Liver (tissue), 9 donors: Measurements from ENCODE around the gene CDKN2B-AS1. TPM values are rescaled to one million over a fixed set of nuclear protein-coding genes. Genes with fewer than 3 reads are reported as not detected.

ENCODE experiments used
- DNase-seq: peaks from one replicate; pipeline ENCODE4 v3.0.0-alpha.2; 2017; ENCODE audit warnings: low spot score
- H3K27ac ChIP-seq, 2 donors: one replicate each; pipeline ENCODE4 v1.7.0; 2013; ENCODE audit warnings: inconsistent platforms in 2 of 2, low read length in 2 of 2, control low read depth in 1 of 2, low read depth in 1 of 2, mild to moderate bottlenecking in 1 of 2
- H3K27me3 ChIP-seq, 4 donors: one replicate each; pipeline versions ENCODE4 v1.6.1 to v1.7.0; 2013; ENCODE audit warnings: low read length in 3 of 4, inconsistent platforms in 1 of 4, mild to moderate bottlenecking in 1 of 4, moderate library complexity in 1 of 4; ENCODE audit not compliant: control insufficient read depth in 4 of 4, insufficient read depth in 4 of 4
- H3K36me3 ChIP-seq, 4 donors: one replicate each; pipeline versions ENCODE4 v1.6.1 to v1.7.0; 2013; ENCODE audit warnings: low read length in 3 of 4, mild to moderate bottlenecking in 3 of 4, low read depth in 1 of 4, moderate library complexity in 1 of 4; ENCODE audit not compliant: control insufficient read depth in 4 of 4, insufficient read depth in 3 of 4
- H3K4me1 ChIP-seq, 4 donors: one replicate each; pipeline versions ENCODE4 v1.6.1 to v1.7.0; 2013; ENCODE audit warnings: low read length in 3 of 4, mild to moderate bottlenecking in 3 of 4, moderate library complexity in 1 of 4; ENCODE audit not compliant: control insufficient read depth in 4 of 4, insufficient read depth in 4 of 4
- H3K4me3 ChIP-seq, 3 donors: one replicate each; pipeline versions ENCODE4 v1.6.1 to v1.7.0; 2013; ENCODE audit warnings: low read length in 3 of 3, control low read depth in 1 of 3, low read depth in 1 of 3, mild to moderate bottlenecking in 1 of 3
- H3K9ac ChIP-seq, 2 donors: one replicate each; pipeline ENCODE4 v1.7.0; 2013; ENCODE audit warnings: low read length in 2 of 2, mild to moderate bottlenecking in 2 of 2, moderate library complexity in 2 of 2, control low read depth in 1 of 2, low read depth in 1 of 2
- H3K9me3 ChIP-seq, 4 donors: one replicate each; pipeline versions ENCODE4 v1.6.1 to v1.7.0; 2013; ENCODE audit warnings: low read length in 3 of 4; ENCODE audit not compliant: control insufficient read depth in 4 of 4
- ATF3 ChIP-seq: IDR thresholded peaks from 2 replicates; pipeline ENCODE4 v1.6.1; 2016; ENCODE audit warnings: antibody characterized with exemption
- CTCF ChIP-seq: fragments of 150-350 bp; IDR thresholded peaks from 2 replicates; pipeline ENCODE4 v1.5.1; 2017; ENCODE audit warnings: improper control_type of control experiment, low read depth, low read length; ENCODE audit not compliant: missing input control
- FOXA1 ChIP-seq: IDR thresholded peaks from 2 replicates; pipeline ENCODE4 v1.6.1; 2016; ENCODE audit warnings: antibody characterized with exemption
- FOXA2 ChIP-seq: IDR thresholded peaks from 2 replicates; pipeline ENCODE4 v1.6.1; 2016; ENCODE audit warnings: antibody characterized with exemption
- GABPA ChIP-seq, 2 donors: IDR thresholded peaks in 1 of 2; conservative IDR thresholded peaks in 1 of 2; 2 replicates each; pipeline ENCODE4 v1.6.1; 2016; ENCODE audit warnings: antibody characterized with exemption in 2 of 2, mild to moderate bottlenecking in 1 of 2, moderate library complexity in 1 of 2
- HNF4G ChIP-seq: IDR thresholded peaks from 2 replicates; pipeline ENCODE4 v1.6.1; 2016; ENCODE audit warnings: antibody characterized with exemption
- JUND ChIP-seq, 2 donors: IDR thresholded peaks; 2 replicates each; pipeline ENCODE4 v1.6.1; 2016; ENCODE audit warnings: antibody characterized with exemption in 2 of 2
- MAX ChIP-seq: IDR thresholded peaks from 2 replicates; pipeline ENCODE4 v1.6.1; 2016; ENCODE audit warnings: antibody characterized with exemption
- NR2F2 ChIP-seq: IDR thresholded peaks from 2 replicates; pipeline ENCODE4 v1.6.1; 2016; ENCODE audit warnings: antibody characterized with exemption
- RAD21 ChIP-seq, 2 donors: IDR thresholded peaks; 2 replicates each; pipeline ENCODE4 v1.6.1; 2016; ENCODE audit warnings: antibody characterized with exemption in 2 of 2, mild to moderate bottlenecking in 2 of 2
- REST ChIP-seq: IDR thresholded peaks from 2 replicates; pipeline ENCODE4 v1.6.1; 2016; ENCODE audit warnings: antibody characterized with exemption, mild to moderate bottlenecking
- RXRA ChIP-seq, 2 donors: IDR thresholded peaks; 2 replicates each; pipeline ENCODE4 v1.6.1; 2017 to 2018; ENCODE audit warnings: antibody characterized with exemption in 2 of 2, mild to moderate bottlenecking in 1 of 2
- TAF1 ChIP-seq: conservative IDR thresholded peaks from 2 replicates; pipeline ENCODE4 v1.6.1; 2016; ENCODE audit warnings: antibody characterized with exemption, mild to moderate bottlenecking
- YY1 ChIP-seq: IDR thresholded peaks from 2 replicates; pipeline ENCODE4 v1.6.1; 2016; ENCODE audit warnings: antibody characterized with exemption, mild to moderate bottlenecking
- WGBS: extraction: QIAGEN DNeasy Blood & Tissue Kit; methylation state at CpG from one replicate; pipeline ENCODE4 v1.1.7; 2013; 5-methylcytosine and 5-hydroxymethylcytosine counted together
- polyA plus RNA-seq, 2 donors: library from polyadenylated mRNA; stranded (reverse) in 1 of 2; unstranded in 1 of 2; fragments of 200-250 nt in 1 of 2; fragments of >200 nt in 1 of 2; fragmentation: Nextera tagmentation in 1 of 2; extraction: Ambion mirVana in 1 of 2; gene quantifications; one replicate each; pipeline versions ENCODE4 v1.2.1 to v1.2.3, GENCODE V29; 2013 to 2015
- total RNA-seq, 2 donors: library from RNA; depleted of rRNA; stranded (reverse); fragments of >200 nt; gene quantifications; one replicate each; pipeline ENCODE4 v1.2.3, GENCODE V29; 2014
- donor health status: healthy.
- donor health status: healthy.
- donor health status: healthy.
- donor health status: healthy.
- donor health status: healthy.

The CDKN2B-AS1 gene
- total and polyA plus RNA-seq, 4 donors = 0.08 to 0.42 TPM; not detected in 2

GRCh38 chr9:22050924-22051323 is 56.3 kb downstream of the CDKN2B-AS1 start:
- Histone ChIP-seq H3K36me3 (no peaks in the 10 kb centered on the region), H3K27me3 (no peaks in the 10 kb centered on the region), H3K4me1 (no peaks in the 10 kb centered on the region), H3K9me3 (no peaks in the 10 kb centered on the region), H3K27ac (no peak overlapping the region), H3K4me3 (no peak overlapping the region), H3K9ac (no peak overlapping the region)
- no peak for TF ChIP-seq NR2F2
- TF ChIP-seq CTCF = no peak
- WGBS = 77% methylated on average over 4 of the region's 4 CpGs
- DNase-seq = no peak

GRCh38 chr9:22052376-22052945 is 57.9 kb downstream of the CDKN2B-AS1 start:
- no peaks in the 10 kb centered on the region for H3K27me3 ChIP-seq
- H3K4me1 ChIP-seq = no peaks in the 10 kb centered on the region
- WGBS = 64% methylated on average over 4 of the region's 4 CpGs
- H3K36me3 ChIP-seq = no peaks in the 10 kb centered on the region
- no peak for TF ChIP-seq ATF3
- TF ChIP-seq YY1 = no peak
- no peak for TF ChIP-seq RXRA (IDR thresholded peaks at IDR 0.05)
- TF ChIP-seq HNF4G = no peak
- no peak for TF ChIP-seq TAF1
- TF ChIP-seq FOXA2 = no peak
- TF ChIP-seq JUND (IDR thresholded peaks at IDR 0.05) = no peak
- TF ChIP-seq REST = no peak
- no peak for TF ChIP-seq FOXA1
- no peak for TF ChIP-seq RAD21 (IDR thresholded peaks at IDR 0.05)
- no peak for TF ChIP-seq GABPA (IDR thresholded peaks at IDR 0.05 in 1 of 2, conservative IDR thresholded peaks at IDR 0.05 in 1 of 2)
- TF ChIP-seq CTCF = no peak
- TF ChIP-seq MAX = no peak
- DNase-seq = no peak
- no peak overlapping the region for H3K27ac ChIP-seq
- H3K9me3 ChIP-seq = no peaks in the 10 kb centered on the region
- H3K4me3 ChIP-seq = no peak overlapping the region
- H3K9ac ChIP-seq = no peak overlapping the region
